Measurements from ENCODE around the gene MYO1D.
"Not testable (repeated sequence)": the region's sequence is repeated elsewhere in the genome, so short reads cannot be mapped to it uniquely, and the experiment has no call there.

The MYO1D gene

GRCh38 chr17:32901743-32902142 lies 24.8 kb upstream of the MYO1D start:
- TF ChIP-seq CTCF (conservative IDR thresholded peaks at IDR 0.05; ENCODE audit: low read depth, low read length), result no peak
- no peak overlapping the region for H3K9ac ChIP-seq

GRCh38 chr17:32899236-32900013 lies 22.5 kb upstream of the MYO1D start:
- no peaks in the 10 kb centered on the region for H4K20me1 ChIP-seq (ENCODE audit: insufficient read depth)
- H2AFZ ChIP-seq (ENCODE audit: low read depth), result no peak overlapping the region
- no peaks in the 10 kb centered on the region for H3K36me3 ChIP-seq (ENCODE audit: insufficient read depth)
- H3K9ac ChIP-seq, result no peak overlapping the region
- H3K27ac ChIP-seq, result no peak overlapping the region
- no peak for TF ChIP-seq CTCF (conservative IDR thresholded peaks at IDR 0.05; ENCODE audit: low read depth, low read length)
- H3K4me3 ChIP-seq (IDR thresholded peaks at IDR 0.05; ENCODE audit: insufficient read depth, low read depth, low read length), result no peak overlapping the region
- H3K79me2 ChIP-seq (ENCODE audit: insufficient read depth, low read depth), result no peaks in the 10 kb centered on the region
- H3K27me3 ChIP-seq (ENCODE audit: insufficient read depth, low read depth), result no peaks in the 10 kb centered on the region
- peaks cover 21% of the 10 kb centered on the region for H3K4me1 ChIP-seq (ENCODE audit: low read depth, poor library complexity, severe bottlenecking)
- H3K4me2 ChIP-seq, result no peak overlapping the region

More at GRCh38 chr17:32901743-32902142, 24.8 kb upstream of the MYO1D start:
- Histone ChIP-seq H2AFZ (ENCODE audit: low read depth) (no peak overlapping the region), H3K36me3 (ENCODE audit: insufficient read depth) (no peaks in the 10 kb centered on the region), H3K4me1 (ENCODE audit: low read depth, poor library complexity, severe bottlenecking) (peaks cover 24% of the 10 kb centered on the region), H3K4me2 (no peak overlapping the region), H3K27me3 (ENCODE audit: insufficient read depth, low read depth) (no peaks in the 10 kb centered on the region), H3K79me2 (ENCODE audit: insufficient read depth, low read depth) (no peaks in the 10 kb centered on the region), H3K27ac (no peak overlapping the region), H3K4me3 (IDR thresholded peaks at IDR 0.05; ENCODE audit: insufficient read depth, low read depth, low read length) (no peak overlapping the region), H4K20me1 (ENCODE audit: insufficient read depth) (no peaks in the 10 kb centered on the region)

- H2AFZ ChIP-seq (ENCODE audit: low read depth), result no peak overlapping the region
- H3K27me3 ChIP-seq (ENCODE audit: insufficient read depth, low read depth), result no peaks in the 10 kb centered on the region
- H4K20me1 ChIP-seq (ENCODE audit: insufficient read depth), result no peaks in the 10 kb centered on the region
- H3K36me3 ChIP-seq (ENCODE audit: insufficient read depth), result no peaks in the 10 kb centered on the region
- H3K79me2 ChIP-seq (ENCODE audit: insufficient read depth, low read depth), result no peaks in the 10 kb centered on the region
- no peak overlapping the region for H3K27ac ChIP-seq
- peaks cover 4% of the 10 kb centered on the region for H3K4me1 ChIP-seq (ENCODE audit: low read depth, poor library complexity, severe bottlenecking)
- H3K4me2 ChIP-seq, result no peak overlapping the region
- H3K9ac ChIP-seq, result no peak overlapping the region
- TF ChIP-seq CTCF (conservative IDR thresholded peaks at IDR 0.05; ENCODE audit: low read depth, low read length), result no peak
- H3K4me3 ChIP-seq (IDR thresholded peaks at IDR 0.05; ENCODE audit: insufficient read depth, low read depth, low read length), result no peak overlapping the region
These were observed 19.8 kb upstream of the MYO1D start for GRCh38 chr17:32896647-32897258.

- Histone ChIP-seq H3K79me2 (ENCODE audit: insufficient read depth, low read depth) (no peaks in the 10 kb centered on the region), H4K20me1 (ENCODE audit: insufficient read depth) (no peaks in the 10 kb centered on the region), H3K36me3 (ENCODE audit: insufficient read depth) (no peaks in the 10 kb centered on the region), H3K27me3 (ENCODE audit: insufficient read depth, low read depth) (no peaks in the 10 kb centered on the region), H3K9ac (no peak overlapping the region), H3K27ac (no peak overlapping the region), H3K4me3 (IDR thresholded peaks at IDR 0.05; ENCODE audit: insufficient read depth, low read depth, low read length) (no peak overlapping the region), H2AFZ (ENCODE audit: low read depth) (no peak overlapping the region), H3K4me2 (no peak overlapping the region), H3K4me1 (ENCODE audit: low read depth, poor library complexity, severe bottlenecking) (peaks cover 4% of the 10 kb centered on the region)
- TF ChIP-seq CTCF (conservative IDR thresholded peaks at IDR 0.05; ENCODE audit: low read depth, low read length), result no peak
These were observed 17.3 kb upstream of the MYO1D start for GRCh38 chr17:32894245-32894644.

GRCh38 chr17:32887410-32887809 lies 10.5 kb upstream of the MYO1D start:
- not testable (repeated sequence) for H3K4me1 ChIP-seq (ENCODE audit: low read depth, poor library complexity, severe bottlenecking); H2AFZ ChIP-seq (ENCODE audit: low read depth); H3K27me3 ChIP-seq (ENCODE audit: insufficient read depth, low read depth); H3K4me3 ChIP-seq (IDR thresholded peaks at IDR 0.05; ENCODE audit: insufficient read depth, low read depth, low read length); H4K20me1 ChIP-seq (ENCODE audit: insufficient read depth); H3K9ac ChIP-seq; H3K27ac ChIP-seq; H3K36me3 ChIP-seq (ENCODE audit: insufficient read depth); H3K79me2 ChIP-seq (ENCODE audit: insufficient read depth, low read depth); H3K4me2 ChIP-seq

GRCh38 chr17:32886951-32887350 lies 10.0 kb upstream of the MYO1D start:
- H3K9ac ChIP-seq, result not testable (repeated sequence)

More at GRCh38 chr17:32886951-32887350, 10.0 kb upstream of the MYO1D start:
- H3K27me3 ChIP-seq (ENCODE audit: insufficient read depth, low read depth); H3K4me3 ChIP-seq (IDR thresholded peaks at IDR 0.05; ENCODE audit: insufficient read depth, low read depth, low read length); H3K4me2 ChIP-seq; H3K27ac ChIP-seq; H2AFZ ChIP-seq (ENCODE audit: low read depth); H3K4me1 ChIP-seq (ENCODE audit: low read depth, poor library complexity, severe bottlenecking); H3K36me3 ChIP-seq (ENCODE audit: insufficient read depth); H4K20me1 ChIP-seq (ENCODE audit: insufficient read depth); H3K79me2 ChIP-seq (ENCODE audit: insufficient read depth, low read depth): not testable (repeated sequence)
